HEK293T (cell line): Measurements from ENCODE around the gene VPS9D1.

Source experiments
- ARNT ChIP-seq: fragments of 450-650 bp; IDR thresholded peaks from 2 replicates; pipeline ENCODE4 v1.6.1; 2017; ENCODE audit warnings: mild to moderate bottlenecking
- BHLHE40 ChIP-seq: fragments of 450-650 bp; IDR thresholded peaks from 2 replicates; pipeline ENCODE4 v1.6.1; 2016; ENCODE audit warnings: mild to moderate bottlenecking, moderate library complexity, borderline replicate concordance
- FOXA1 ChIP-seq: fragments of 450-650 bp; IDR thresholded peaks from 2 replicates; pipeline ENCODE4 v1.6.1; 2016; ENCODE audit warnings: mild to moderate bottlenecking
- FOXK2 ChIP-seq: fragments of 450-650 bp; IDR thresholded peaks from 2 replicates; pipeline ENCODE4 v1.6.1; 2016; ENCODE audit warnings: mild to moderate bottlenecking
- L3MBTL2 ChIP-seq: fragments of 450-650 bp; conservative IDR thresholded peaks from 2 replicates; pipeline ENCODE4 v1.6.1; 2016; ENCODE audit warnings: mild to moderate bottlenecking
- NFRKB ChIP-seq: fragments of 450-650 bp; IDR thresholded peaks from 2 replicates; pipeline ENCODE4 v1.6.1; 2016; ENCODE audit warnings: mild to moderate bottlenecking, moderate library complexity
- SP1 ChIP-seq: fragments of 450-650 bp; IDR thresholded peaks from 2 replicates; pipeline ENCODE4 v1.6.1; 2017

GRCh38 chr16:89732142-89732917 lies 11.6 kb upstream of the VPS9D1 start:
- TF ChIP-seq FOXK2: no peak
- TF ChIP-seq FOXA1: no peak
- no peak for TF ChIP-seq SP1
- no peak for TF ChIP-seq ARNT
- no peak for TF ChIP-seq BHLHE40
- TF ChIP-seq L3MBTL2: no peak
- TF ChIP-seq NFRKB: no peak
